Breast epithelium (tissue), 3 donors: ENCODE data around the gene SKIL.

Source experiments
- CTCF ChIP-seq, 3 donors: fragments of 450-650 bp; IDR thresholded peaks; one replicate each; pipeline ENCODE4 v1.5.1; 2016 to 2017; ENCODE audit warnings: antibody characterized with exemption in 3 of 3, mild to moderate bottlenecking in 3 of 3, moderate library complexity in 3 of 3
- POLR2A ChIP-seq: fragments of 450-650 bp; IDR thresholded peaks from one replicate; pipeline ENCODE4 v1.6.1; 2016; ENCODE audit warnings: antibody characterized with exemption, mild to moderate bottlenecking, moderate library complexity
- POLR2AphosphoS5 ChIP-seq, 3 donors: sonication (generic); formaldehyde crosslinking; IDR thresholded peaks; one replicate each; pipeline ENCODE4 v1.6.1; 2017; ENCODE audit warnings: antibody characterized with exemption in 3 of 3

- no peak for TF ChIP-seq CTCF (IDR thresholded peaks at IDR 0.05)
- TF ChIP-seq POLR2A, result no peak
- no peak for TF ChIP-seq POLR2AphosphoS5 (IDR thresholded peaks at IDR 0.05)
Observed at GRCh38 chr3:170337420-170337819, 20.1 kb upstream of the SKIL start.
